T-helper 2 cell (primary cell): ENCODE results near the gene FAM234B.

Source experiments
- DNase-seq, 5 experiments: peaks; one replicate each; pipeline versions ENCODE4 v3.0.0 to v3.0.0-alpha.2; 2012 to 2022

The FAM234B gene

GRCh38 chr12:13093191-13093847 lies 49.1 kb downstream of the FAM234B start:
- DNase-seq = no peak

- DNase-seq = no peak
Measured at GRCh38 chr12:13093848-13094220, 49.7 kb downstream of the FAM234B start.

DNA sequence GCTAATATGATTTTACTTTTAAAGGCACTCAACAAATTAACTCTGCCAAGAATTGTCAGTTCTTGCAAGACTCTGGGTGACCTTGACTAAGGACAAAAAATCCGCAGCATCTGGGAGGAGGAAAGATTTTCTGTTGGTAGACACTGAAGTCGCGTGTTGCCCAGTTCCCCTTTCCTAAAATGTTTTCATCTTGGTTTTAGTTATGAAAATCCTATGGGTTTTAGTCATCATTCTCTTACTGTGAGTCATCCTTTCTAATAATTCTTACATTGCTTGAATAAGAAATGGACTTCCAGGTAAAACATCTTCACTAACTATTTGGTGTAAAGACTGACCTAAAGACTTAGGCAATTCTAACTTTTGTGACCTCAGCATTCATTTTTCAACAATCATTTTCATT lies 50.2 kb downstream of the FAM234B start:
- DNase-seq = no peak

- DNase-seq = no peak
Measured at GRCh38 chr12:13095266-13095995, 51.2 kb downstream of the FAM234B start.

DNA sequence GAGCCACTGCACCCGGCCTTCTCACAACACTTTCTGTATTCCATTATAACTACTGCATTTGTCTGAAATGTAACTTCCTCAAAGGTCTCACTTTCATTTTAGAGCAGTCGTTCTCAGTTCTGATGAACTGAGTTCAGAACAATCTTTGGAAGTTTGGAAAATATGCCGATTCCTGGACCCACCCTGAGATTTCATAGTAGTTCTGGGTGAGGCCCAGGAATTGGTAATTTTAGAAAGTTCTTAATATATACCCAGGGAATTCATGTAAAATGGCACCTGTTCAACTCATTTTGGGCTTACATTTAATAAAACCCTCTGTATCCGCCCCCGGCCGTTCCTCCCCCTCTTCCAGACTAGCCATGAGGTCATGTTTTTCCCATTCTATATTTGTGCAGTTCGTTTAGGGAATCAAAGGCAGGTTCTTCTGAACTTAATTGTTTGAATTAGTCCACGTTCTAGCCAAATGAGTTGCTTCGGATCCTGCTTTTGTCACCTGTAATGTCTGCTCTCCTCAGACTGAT lies 53.4 kb downstream of the FAM234B start:
- DNase-seq = no peak

- no peak for DNase-seq
Measured at GRCh38 chr12:13099066-13099843, 55.1 kb downstream of the FAM234B start.

DNA sequence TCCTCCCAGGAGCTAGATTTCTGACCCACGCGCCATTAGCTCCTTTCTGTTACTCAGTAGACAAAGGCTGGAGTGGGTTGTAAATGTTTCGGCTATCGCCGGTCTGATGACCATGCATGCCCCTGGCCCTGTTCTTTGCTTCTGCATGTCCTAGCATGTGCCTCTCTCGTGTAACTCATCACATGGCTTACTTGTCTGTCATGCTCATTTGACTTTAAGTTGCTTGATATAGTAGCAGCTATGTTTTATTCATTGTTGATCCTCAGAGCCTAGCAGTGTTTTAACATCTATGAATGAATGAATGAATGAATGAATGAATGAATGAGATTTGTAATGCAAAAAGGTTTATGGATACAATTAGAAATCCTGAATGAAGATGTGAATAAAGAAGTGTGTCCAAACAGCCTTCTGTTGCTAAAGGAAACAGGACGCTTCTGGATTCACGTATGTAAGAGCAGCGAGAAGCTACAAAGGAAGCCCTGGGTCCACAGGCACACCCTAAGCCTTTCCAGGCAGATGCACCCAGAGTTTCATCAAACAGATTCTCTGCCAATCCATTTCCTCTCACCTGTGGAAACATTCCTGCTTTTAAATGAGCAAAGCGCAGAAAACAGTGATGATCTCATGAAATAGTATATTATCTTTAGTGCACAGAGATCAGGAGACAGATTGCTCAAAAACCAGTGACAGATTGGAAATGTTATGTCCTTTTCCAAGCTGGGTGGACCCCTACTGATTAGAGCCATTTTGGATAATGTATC lies 55.8 kb downstream of the FAM234B start:
- DNase-seq = no peak

GRCh38 chr12:13100605-13100881 lies 56.4 kb downstream of the FAM234B start:
- DNase-seq = no peak

DNA sequence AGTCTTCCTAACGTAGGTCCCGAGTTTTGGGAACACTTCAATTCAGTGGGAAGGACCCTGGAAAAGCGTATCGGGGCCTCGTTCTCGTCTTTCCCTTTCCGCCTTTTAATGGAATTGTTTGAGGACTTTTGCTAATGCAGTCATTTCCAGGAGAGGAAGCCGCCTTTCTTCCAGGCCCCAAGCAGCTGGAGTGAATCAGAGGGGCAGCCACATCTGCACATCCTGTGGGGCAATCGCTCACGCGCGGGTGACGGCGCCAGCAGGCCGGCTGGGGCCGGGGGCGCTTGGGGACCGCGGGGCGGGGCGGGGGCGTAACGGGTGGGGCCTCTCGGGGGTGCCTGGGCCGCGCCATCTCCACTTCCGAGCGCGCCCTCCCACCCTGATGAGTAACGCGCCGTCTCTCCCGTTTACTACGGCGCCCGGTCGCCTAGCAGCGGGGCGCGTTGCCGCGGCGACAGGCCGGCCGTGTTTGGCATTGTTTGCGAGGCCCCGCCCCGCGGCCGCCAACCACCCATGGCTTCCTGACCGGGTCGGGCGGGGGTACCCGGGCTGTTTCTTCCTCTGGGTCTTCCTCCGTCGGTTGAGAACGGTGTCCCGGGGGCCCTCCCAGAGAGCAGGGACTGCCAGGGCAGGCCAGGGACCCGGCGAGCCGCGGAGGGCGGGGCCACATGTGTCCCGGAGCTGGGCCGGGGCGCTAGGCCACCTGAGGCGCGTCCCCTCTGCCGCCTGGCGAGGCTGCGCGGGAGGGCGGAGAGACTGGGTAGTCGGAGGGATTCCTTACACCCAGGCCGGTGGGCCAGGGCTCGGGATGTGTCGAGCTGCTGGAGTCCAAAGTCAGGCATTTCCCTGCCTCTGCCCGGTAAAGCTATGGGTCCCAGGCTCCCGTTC lies 56.9 kb downstream of the FAM234B start:
- peak; percentile 81 to 94 (median 88) for DNase-seq

DNA sequence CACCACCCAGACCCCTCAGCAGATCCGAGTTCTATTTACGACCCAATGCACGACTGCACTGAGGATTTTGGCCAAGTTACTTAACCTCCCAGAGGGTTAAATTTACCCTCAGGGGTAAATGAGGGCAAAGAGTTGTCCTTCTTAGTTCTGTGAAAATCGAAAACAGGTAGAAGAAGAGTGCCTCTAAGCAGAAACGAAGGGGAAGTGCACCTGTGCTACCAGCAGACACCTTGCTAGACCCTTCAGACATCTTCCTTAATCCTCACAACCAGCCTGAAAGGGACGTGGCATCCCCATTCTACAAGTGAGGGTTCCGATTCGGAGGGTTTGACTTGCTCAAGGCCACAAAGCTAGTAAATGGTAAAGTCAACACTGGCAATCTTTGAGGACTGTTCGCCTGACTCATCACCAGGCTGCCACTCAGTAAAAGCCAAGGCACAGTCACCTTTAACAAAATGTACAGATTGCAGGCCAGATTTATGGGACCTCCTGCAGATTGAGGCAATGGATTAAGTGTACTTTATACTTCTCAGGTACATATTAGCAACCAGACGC lies 57.7 kb downstream of the FAM234B start:
- DNase-seq = peak in 1 of 5 experiments; percentile 18

- DNase-seq = no peak
Measured at GRCh38 chr12:13102461-13103195, 58.4 kb downstream of the FAM234B start.

DNA sequence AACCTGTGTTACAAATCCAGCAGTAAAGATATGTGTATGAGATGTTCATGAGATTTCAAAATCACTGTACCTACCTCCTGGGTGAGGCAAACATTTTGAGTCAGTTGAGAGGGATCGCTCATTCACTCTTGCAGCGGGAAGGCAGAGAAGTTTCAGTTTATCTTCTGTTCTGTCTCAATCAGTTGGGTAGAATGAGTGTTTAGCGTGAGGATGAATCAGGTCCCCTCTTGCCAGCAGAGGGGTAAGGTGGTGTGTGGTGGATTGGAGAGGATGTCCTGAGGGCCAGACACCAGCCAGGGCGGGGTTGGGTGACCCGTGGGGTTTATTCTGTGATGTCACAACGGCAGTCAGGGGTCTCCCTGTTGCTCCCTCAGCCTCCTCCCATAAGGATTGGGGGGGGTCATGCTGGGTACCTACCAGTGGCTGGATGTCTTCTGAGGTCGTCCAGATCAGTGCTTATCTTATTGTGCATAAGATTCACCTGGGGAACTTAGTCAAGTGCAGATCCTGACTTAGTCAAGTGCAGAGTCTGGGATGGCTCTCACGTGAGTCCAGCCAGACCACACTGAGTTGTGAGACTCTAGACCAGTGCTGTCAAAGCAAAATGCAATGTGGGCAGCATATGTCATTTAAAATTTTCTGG lies 59.3 kb downstream of the FAM234B start, which contains the start of gene GSG1:
Gene GSG1, minus strand, starts transcription at position 277 of the 643 bp plus-strand sequence. Its CDS starts 155 bp downstream, at position 122.
- peak in 1 of 5 experiments; percentile 76 for DNase-seq

- no peak for DNase-seq
Measured at GRCh38 chr12:13104409-13104808, 60.2 kb downstream of the FAM234B start.

DNA sequence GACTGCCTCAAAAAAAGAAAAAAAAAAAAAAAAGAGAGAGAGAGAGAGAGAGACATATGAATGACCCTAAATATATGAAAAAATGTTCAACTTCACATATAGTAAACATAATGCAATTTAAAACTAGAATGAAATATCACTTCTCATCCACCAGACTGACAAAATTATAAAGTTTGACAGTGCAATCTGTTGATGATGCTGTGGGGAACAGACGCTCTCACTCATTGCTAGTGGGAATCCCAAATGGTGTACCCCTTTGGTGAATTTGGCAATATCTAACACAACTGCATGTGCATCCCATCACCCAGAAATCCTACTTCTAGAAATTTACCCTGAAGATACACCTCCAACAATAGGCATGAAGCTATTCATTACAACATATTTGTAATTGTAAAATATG lies 61.6 kb downstream of the FAM234B start:
- no peak for DNase-seq

DNA sequence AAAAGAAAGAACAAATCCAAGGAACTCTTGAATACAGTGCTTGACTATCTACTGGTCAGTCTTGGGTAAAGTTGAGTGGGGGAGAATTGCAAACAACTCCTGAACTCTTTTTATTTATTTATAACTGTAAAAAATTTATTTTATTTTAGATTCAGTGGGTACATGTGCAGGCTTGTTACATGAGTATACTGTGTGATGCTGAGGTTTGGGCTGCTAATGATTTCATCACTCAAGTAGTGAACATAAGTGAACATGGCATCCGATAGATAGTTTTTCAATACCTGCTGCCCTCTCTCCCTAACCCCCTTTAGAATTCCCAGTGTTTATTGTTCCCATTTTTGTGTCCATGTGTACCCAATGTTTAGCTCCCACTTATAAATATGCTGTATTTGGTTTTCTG lies 62.5 kb downstream of the FAM234B start:
- DNase-seq = no peak

GRCh38 chr12:13112968-13113367 lies 68.8 kb downstream of the FAM234B start:
- DNase-seq = no peak

GRCh38 chr12:13114251-13115052 lies 70.3 kb downstream of the FAM234B start:
- DNase-seq = no peak

GRCh38 chr12:13116259-13116658 lies 72.1 kb downstream of the FAM234B start:
- no peak for DNase-seq

- DNase-seq = no peak
Measured at GRCh38 chr12:13117029-13117428, 72.8 kb downstream of the FAM234B start.
